Stimulated activated CD4-positive, alpha-beta T cell treated with anti-CD3 and anti-CD28 coated beads, Interleukin-4, amount 100 ng/mL, for 4 hours (primary cell): ENCODE results near the gene UPK3B.
"Not testable (repeated sequence)": the region's sequence is repeated elsewhere in the genome, so short reads cannot be mapped to it uniquely, and the experiment has no call there.

Experiments used
- DNase-seq, 2 experiments: peaks; one replicate each; pipeline ENCODE4 v3.0.0-alpha.2; 2020

Gene UPK3B

GRCh38 chr7:76514926-76515771, 4.8 kb downstream of the UPK3B start:
- DNase-seq: no peak

GRCh38 chr7:76515999-76516443, 5.7 kb downstream of the UPK3B start:
- DNase-seq: no peak

- DNase-seq: not testable (repeated sequence)
Measured at GRCh38 chr7:76516932-76517331, 6.6 kb downstream of the UPK3B start.

GRCh38 chr7:76526183-76526582, 15.8 kb downstream of the UPK3B start:
- DNase-seq: not testable (repeated sequence)

- DNase-seq: not testable (repeated sequence)
Measured at GRCh38 chr7:76531643-76532042, 21.3 kb downstream of the UPK3B start.

- DNase-seq: not testable (repeated sequence)
Measured at GRCh38 chr7:76543197-76543596, 32.8 kb downstream of the UPK3B start, which contains the start of gene SPDYE16. Gene SPDYE16 (minus strand): TSS chr7:76543297. CDS start chr7:76541459, 1,838 bp downstream.

GRCh38 chr7:76549025-76549854, 38.9 kb downstream of the UPK3B start:
- peak; percentile 75 to 87 for DNase-seq

GRCh38 chr7:76549855-76550248, 39.5 kb downstream of the UPK3B start:
- DNase-seq: not testable (repeated sequence)

GRCh38 chr7:76551992-76552391, 41.6 kb downstream of the UPK3B start:
- not testable (repeated sequence) for DNase-seq

- DNase-seq: not testable (repeated sequence)
Measured at GRCh38 chr7:76559685-76560084, 49.3 kb downstream of the UPK3B start.

GRCh38 chr7:76560157-76560556, 49.8 kb downstream of the UPK3B start:
- DNase-seq: not testable (repeated sequence)

GRCh38 chr7:76561342-76561741, 51.0 kb downstream of the UPK3B start:
- not testable (repeated sequence) for DNase-seq

GRCh38 chr7:76565001-76565400, 54.6 kb downstream of the UPK3B start:
- not testable (repeated sequence) for DNase-seq
